Epithelial cell of proximal tubule (primary cell): ENCODE data around the gene BRINP2. TPM values are rescaled to one million over a fixed set of nuclear protein-coding genes. Genes with fewer than 3 reads are reported as not detected.

ENCODE experiments used
- DNase-seq: peaks from one replicate; pipeline ENCODE4 v3.0.0-alpha.2; 2011; ENCODE audit warnings: low read depth
- H3K4me3 ChIP-seq: 2 replicates; pipeline ENCODE4 v1.5.1; 2011; ENCODE audit warnings: low read depth, mild to moderate bottlenecking, low read length
- CTCF ChIP-seq: conservative IDR thresholded peaks from 2 replicates; pipeline ENCODE4 v1.5.1; 2012; ENCODE audit warnings: low read depth, mild to moderate bottlenecking, low read length
- total RNA-seq: library from RNA; depleted of rRNA; stranded (reverse); fragments of >200 nt; gene quantifications from 2 replicates; pipeline ENCODE4 v1.2.3, GENCODE V29; 2015

BRINP2 gene
- total RNA-seq, 1 donor from 2014 or later: not detected

- TF ChIP-seq CTCF: no peak
- no peak for DNase-seq
- H3K4me3 ChIP-seq: no peak overlapping the region
These were observed 59.0 kb downstream of the BRINP2 start for GRCh38 chr1:177229781-177230180.

GRCh38 chr1:177230228-177231016 lies 59.7 kb downstream of the BRINP2 start:
- TF ChIP-seq CTCF: no peak
- DNase-seq: no peak
- H3K4me3 ChIP-seq: no peak overlapping the region

GRCh38 chr1:177235350-177235749 lies 64.6 kb downstream of the BRINP2 start:
- H3K4me3 ChIP-seq: no peak overlapping the region
- no peak for DNase-seq
- no peak for TF ChIP-seq CTCF

GRCh38 chr1:177236962-177237361 lies 66.2 kb downstream of the BRINP2 start:
- H3K4me3 ChIP-seq: no peak overlapping the region
- no peak for DNase-seq
- TF ChIP-seq CTCF: no peak

GRCh38 chr1:177238967-177239366 lies 68.2 kb downstream of the BRINP2 start:
- TF ChIP-seq CTCF: no peak
- no peak overlapping the region for H3K4me3 ChIP-seq
- no peak for DNase-seq

GRCh38 chr1:177239792-177240191 lies 69.0 kb downstream of the BRINP2 start:
- no peak overlapping the region for H3K4me3 ChIP-seq
- no peak for TF ChIP-seq CTCF
- DNase-seq: no peak

GRCh38 chr1:177243773-177244172 lies 73.0 kb downstream of the BRINP2 start:
- no peak for DNase-seq
- no peak for TF ChIP-seq CTCF
- no peak overlapping the region for H3K4me3 ChIP-seq
